Renal cortex interstitium (tissue), 11 donors: Measurements from ENCODE around the gene CREB5. TPM values are rescaled to one million over a fixed set of nuclear protein-coding genes. Genes with fewer than 3 reads are reported as not detected.

Source experiments
- DNase-seq, 11 donors: peaks; one replicate each; pipeline ENCODE4 v3.0.0-alpha.2; 2013; ENCODE audit warnings: low read depth in 9 of 11, low spot score in 4 of 11; ENCODE audit errors: extremely low read depth in 1 of 11
- polyA plus RNA-seq, 3 donors: library from polyadenylated mRNA; unstranded; fragments of 120-200 nt; gene quantifications; one replicate each; pipeline ENCODE4 v1.2.1, GENCODE V29; 2013; ENCODE audit not compliant: insufficient read length in 3 of 3

Gene CREB5
- polyA plus RNA-seq, 3 donors = 10.3 to 15.8 (median 11.9) TPM

DNA sequence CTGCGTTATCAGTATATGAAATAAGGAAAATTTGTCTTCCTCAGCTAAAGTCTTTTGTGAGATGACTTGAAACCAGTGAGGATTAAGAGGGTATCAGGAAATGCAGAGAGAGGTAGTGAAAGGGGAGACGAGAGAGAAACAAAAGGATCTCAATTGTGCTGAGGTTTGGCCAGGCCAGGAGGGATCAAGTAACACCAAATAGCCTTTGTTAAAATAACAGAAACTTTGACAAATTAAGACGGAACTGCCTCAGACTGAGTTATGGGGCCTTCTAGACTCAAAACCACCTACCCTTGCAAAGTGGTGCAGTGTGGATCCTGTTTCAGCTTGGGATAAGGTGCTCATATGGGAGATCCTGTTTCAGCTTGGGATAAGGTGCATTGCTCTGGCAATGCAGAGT is 263.1 kb downstream of the CREB5 start:
- DNase-seq = peak in 1 of 11 donors; percentile 24

DNA sequence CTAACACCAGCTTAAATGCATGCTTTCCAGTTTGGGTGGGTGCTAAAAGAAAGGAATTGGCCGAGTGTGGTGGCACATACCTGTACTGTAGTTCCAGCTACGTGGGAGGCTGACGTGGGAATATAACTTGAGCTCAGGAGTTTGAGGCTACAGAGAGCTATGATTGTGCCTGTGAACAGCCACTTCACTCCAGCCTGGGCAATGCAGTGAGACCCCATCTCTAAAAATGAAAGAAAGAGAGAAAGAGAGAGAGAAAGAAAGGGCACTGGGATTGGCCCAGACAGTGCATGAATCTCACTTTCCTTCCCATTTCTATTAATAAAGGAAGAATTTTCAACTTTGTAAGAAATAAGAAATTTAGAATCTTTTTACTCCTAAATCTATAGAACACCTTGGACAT is 265.4 kb downstream of the CREB5 start:
- DNase-seq = no peak

DNA sequence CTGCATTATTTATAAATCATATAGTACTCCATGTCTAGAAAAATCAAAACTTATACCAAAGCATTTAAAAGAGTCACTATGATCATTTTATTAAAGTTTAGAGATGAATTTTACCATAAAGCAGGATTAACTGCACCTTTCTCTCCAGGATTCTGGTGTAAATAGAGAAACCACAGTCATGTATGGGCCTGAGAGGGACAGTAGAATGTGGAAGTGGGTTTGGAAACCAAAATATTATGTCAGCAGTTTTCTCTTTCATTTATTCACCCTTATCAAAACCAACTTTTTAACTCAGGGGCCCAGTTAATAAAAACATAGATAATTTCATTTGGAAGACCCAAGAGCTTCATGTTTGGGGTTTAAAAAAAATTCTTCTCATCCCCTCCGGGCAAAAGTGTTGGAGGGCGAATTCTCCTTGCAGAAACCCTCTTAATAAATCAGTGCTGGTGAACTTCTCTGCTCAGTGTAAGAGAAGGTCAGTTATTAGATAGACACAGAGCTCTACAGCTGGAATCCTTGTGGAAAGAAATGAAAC is 266.2 kb downstream of the CREB5 start:
- DNase-seq = no peak

DNA sequence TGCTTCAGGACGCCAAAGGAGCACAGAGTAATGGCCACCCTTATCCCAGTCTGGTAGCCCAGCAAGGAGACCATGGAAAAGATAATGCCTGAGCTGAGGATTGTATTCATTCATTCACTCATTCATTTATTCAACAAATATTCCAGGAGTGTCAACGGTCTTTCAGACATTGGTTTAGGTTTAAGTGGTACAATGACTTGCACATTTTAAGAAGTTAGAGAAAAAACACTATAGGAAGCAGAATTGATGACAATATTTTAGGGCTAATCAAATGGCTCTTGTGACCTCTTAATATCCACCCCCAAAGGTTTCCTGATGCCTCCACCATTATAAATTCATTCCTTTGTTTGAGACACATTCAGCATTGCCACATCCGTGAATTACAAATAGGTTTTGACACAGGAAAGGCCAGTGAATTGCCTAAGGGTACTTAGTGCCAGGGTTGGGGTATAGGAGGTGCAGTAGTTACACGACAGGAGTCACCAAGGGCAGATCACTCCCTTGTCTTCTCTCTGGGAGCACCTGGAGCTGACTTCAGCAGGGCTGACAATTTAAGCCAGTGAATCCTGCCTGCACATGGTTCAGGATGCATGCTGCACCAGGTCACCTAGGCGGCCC is 269.5 kb downstream of the CREB5 start:
- DNase-seq = no peak

DNA sequence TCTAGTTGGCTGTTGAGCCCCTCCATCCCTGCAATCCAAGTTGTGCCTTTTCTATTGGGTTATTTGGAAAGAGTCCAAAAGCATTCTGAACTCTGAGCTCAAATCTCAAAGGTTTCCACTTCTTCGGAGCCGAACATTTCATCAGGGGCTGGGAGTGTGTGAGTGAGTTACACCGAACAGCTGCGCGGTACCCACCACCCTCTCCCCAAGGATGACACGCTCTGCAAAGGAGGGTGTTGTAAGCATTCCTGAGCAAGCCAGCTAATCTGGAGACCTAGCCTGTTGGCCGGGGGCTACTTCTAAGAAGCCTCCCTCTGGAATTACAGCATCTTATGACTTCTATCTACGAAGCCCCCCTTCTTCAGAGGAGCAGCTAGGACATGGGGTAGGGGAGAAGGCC is 270.5 kb downstream of the CREB5 start:
- no peak for DNase-seq

DNA sequence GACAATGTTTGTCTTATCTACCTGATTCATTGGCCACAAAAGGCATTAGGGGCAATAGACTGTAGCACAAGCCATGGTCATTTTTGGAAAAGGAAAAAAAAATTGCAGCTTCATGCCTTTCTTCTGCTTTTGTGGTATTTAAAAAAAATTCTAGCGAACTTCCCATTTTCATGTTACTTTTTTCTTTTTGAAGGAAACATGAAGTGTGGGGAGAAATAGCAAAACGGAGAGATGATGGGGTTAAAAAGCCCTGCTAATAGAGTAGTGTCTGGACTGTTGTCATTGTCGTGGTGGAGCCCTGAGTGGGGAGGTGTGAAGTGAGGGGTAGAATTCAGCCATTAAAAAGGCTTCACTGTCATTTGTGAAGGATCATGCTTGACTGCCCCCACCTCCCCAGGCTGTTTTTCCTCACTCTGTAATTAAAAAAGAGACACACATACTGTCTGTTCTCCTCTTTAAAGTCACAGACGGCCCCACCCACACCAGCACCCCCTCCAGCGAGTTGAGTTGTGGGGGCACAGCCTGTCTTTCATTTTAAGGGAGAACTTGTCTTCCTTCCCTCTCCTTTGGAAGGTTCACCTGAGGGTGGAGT is 272.4 kb downstream of the CREB5 start:
- DNase-seq = peak in 1 of 11 donors; percentile 25

DNA sequence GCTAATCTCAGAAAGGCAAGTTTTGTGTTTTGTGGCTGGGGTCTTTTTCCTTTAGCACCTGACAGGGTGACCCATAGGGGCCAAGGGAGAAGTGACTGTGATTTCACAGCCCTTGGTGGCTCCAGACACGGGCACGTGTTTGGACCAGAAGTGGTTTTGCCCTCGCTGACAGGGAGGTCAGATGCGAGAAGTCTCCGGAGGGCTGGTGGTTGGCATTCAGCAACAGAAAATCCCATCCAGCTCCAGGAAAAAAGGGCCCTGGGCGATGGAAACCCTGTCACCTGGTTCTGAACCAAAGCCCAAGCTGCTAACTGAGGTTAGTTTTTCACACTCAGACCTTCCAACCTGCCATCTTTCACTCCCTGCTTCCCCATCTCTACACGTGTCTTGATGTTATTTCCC is 272.9 kb downstream of the CREB5 start:
- no peak for DNase-seq

DNA sequence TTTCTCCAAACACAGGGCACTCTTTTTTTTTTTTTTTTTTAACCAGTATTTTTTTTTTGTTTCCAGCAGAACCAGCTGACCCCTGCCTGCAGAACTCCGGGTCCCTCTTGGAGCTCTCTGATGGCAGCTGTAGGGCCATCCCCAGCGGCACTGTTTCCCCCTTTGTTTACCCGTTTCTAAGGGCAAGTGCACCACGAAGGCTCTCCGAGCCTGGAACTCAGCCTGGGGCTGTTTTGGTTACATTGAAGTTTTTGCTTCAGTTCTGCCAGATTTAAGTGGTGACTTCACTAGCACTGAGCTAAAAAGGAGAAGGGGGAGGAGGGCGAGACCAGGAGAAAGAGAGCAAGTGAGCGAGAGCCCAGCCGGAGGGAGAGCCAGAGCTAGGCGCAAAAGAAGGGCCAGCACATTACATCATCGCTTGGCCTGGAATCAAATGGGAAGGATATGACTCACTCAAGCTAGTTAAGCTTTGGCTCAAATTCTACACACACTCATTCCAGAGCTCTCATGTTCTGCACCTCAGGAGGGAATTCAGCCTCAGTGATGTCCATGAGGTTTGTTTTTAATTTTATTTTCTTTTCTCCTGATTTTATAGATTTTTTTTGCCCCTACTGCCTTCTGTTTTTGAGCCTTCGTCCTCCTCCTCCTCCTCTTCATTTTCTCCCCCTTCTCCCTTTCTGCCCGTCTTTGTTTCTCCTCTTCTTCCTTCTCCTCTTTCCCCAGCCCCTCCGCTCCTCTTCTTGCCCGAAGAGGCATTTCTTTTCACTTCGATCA is 273.5 kb downstream of the CREB5 start:
- DNase-seq = peak; percentile 82 to 96 (median 89)

DNA sequence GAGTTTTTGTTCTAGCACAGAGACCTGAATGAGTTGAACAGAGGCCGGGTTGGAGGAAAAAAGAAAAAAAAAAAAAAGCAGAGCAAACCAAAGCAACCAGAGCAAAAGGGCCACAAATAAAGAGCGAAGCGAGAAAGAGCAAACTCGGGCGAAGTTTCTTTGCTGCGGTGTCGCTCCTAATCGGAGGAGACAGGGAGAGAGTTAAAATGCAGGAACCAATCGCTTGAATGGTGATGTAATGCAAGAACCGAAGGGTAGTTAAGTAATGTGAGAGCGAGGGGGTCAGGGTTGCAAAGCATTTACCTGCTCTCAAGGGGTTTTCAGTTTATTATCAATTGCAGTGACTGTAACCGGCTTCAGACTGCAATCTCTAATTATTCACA is 274.1 kb downstream of the CREB5 start:
- DNase-seq = peak in 3 of 11 donors; percentile 29 to 56 (median 45)

DNA sequence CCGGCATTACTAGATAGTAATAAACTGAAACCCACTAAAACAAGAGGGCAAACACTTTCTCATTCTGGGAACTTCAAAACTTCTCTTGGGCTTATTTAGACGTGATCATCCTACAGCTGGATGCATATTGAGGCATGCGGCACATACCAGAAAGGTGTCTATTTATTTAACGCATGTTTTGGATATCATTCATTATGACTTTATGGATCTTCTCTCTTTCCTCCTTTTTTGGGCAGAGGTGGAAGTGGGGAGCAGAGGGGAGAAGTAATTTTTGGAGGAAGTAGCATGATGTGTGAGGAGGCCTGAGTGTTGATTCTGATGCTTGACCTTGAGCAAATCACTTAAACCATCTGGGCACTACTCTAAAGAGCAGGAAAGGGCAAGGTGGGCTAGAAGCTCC is 275.2 kb downstream of the CREB5 start:
- no peak for DNase-seq

DNA sequence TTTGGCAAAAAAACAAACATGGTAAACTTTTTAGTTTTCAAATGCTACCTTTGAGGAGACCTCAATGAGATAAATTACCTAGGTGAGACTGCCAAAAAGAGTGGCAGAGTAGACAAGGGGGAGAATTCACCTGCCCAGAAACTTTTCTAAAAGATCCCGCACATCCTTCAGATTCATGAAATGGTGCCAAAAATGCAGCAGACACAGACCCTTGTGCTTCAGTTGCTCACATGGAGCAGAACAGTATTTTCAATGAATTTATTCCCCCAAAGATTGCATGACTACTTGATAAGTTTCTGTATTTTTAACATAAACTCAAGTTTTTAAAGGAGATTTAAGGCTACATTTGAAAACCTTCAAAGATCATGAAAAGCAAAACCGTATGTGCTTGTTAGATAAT is 275.9 kb downstream of the CREB5 start:
- DNase-seq = no peak

DNA sequence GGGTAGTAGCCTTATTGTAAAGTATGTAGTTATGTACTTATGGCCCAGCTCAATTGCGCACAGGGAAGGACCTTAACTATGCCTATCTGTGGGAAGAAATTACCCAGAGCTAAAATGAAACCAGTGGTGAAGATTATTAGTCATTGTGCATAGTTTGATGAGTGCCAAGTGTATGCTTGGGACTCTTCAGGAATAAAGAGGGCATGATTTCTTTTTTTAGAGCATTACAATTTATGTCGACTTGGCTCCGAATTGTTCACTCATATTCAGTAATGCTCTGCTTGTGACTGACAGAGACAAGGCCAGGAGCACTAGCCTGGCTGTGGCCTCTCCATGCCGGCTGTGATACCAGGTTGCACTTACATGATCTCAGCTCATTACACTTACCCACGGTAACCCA is 276.3 kb downstream of the CREB5 start:
- no peak for DNase-seq

DNA sequence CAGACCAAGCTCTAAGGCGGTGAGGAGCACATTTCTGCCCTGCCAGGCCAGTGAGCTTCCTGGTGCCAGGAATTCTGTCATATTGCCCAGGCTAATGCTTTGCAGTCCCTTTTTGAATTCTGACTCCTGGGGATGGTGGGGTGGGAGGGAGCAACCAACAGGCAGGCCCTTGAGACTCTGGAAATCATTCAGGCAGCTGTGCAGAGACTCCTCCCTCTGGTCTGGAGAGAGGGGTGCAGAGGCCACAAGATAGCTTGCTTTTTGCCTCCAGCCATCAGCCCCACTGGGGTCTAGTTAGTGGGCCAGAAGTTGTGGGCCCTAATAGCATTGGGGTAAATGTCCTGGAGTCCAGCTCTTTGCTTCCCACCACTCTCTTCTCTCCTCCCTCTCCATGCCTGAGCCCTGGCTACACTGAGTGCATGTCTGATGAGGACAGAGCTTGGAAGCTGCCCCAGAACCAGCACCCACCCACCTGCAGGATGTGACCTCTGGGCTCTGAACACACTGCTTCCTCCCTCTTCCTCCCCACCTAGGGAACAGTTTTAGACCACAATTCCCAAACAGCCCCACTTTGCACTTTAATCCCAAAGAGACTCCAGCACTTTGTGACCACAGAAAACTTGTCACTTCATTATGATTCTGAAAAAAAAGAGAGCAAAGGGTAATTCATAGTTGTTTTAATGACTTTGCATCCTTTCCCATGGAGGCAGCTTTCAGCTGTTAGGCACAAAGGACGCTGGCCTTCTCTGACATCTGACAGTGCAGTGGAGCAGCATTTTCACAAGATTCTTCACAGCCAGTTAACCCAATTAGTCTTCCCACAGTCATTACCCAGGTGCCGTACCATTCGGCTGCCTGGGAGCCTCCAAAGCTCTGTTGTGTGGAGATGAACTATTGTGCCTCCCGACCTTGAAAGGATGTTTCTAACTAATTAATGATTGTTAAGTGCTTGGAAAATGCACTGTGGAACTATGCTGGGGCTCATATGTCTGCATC is 283.3 kb downstream of the CREB5 start:
- no peak for DNase-seq

DNA sequence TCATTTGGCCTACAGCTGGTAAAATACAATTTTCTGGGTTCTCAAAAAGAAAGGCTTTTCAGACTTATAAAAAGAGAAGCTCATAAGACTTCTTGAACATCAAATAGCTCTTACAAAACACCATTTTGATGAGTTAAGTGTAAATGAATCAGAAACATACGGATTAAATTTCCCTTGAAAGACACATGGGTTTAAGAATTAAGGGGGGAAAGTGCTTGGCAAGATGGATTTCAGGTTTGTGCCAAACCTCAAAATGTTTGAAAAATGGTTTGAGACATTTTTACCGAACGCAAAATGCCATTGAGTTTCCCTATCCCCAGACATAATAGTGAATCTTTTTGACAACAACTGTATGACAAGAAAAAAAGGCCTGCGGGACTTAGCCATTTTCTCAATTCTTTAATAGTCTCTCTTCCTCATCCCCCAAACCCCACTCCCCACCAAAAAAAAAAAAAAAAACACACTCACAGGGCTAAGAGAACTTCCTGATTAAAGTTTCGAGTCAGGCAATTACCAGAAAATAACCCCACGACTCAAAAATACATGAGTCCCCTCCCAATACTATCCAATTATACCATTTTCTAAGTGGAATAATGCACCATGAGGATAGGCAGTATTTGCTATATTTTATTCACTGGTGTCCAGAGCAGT is 285.7 kb downstream of the CREB5 start:
- no peak for DNase-seq

DNA sequence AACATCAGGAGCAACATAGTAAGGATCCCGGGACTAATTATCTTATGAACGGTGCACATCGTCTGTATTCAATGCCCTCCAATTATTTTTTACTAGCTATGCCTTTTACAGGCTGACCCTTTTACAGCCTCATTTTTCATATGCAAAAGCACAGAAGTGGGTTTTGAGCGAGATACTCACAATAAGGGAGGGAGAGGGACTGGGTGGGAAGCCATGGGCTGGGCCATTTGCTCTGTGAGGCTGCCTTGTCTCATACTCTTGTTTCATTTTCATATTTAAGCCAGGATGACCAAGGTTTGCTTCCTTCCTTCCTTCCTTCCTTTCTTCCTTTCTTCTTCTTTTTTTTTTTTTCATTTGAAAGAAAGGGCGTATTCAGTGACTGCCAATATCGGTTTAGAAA is 286.5 kb downstream of the CREB5 start:
- DNase-seq = no peak

DNA sequence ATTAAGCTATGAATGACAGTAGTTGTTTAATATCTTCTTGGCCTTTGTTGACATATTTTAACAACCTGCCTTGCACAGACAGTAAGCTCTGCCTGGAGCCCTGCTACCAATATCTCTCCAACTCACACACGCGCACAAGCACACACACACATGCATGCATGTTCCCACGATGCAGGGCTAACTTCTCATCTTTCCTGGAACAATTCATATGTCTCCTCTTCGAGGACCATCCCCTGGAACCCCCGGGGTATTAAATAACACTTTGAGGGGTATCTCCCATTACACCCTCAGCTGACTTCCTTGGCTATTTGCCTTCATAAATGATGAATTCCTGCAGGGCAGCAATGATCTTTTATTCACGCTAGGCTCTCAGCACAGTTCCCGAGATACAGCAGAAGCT is 287.8 kb downstream of the CREB5 start:
- no peak for DNase-seq

DNA sequence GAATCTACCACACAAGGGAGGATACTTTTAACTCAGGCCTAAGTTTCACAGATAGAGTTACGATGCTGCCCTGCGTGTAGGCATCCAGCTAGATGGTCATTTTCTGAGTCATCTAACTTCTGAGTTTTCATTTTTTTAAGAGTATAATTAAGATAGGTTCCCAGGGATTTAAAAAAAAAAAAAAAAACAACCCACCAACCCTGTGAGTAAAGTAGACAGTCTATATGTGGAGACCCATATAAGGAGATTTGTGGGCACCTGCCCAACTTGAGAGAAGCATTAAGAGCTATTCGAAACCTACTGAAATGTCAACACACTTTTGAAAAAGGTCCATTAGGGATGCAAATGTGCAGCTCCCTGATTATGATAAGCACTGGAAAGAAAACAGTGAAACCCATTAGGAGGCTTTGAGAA is 288.5 kb downstream of the CREB5 start:
- no peak for DNase-seq

DNA sequence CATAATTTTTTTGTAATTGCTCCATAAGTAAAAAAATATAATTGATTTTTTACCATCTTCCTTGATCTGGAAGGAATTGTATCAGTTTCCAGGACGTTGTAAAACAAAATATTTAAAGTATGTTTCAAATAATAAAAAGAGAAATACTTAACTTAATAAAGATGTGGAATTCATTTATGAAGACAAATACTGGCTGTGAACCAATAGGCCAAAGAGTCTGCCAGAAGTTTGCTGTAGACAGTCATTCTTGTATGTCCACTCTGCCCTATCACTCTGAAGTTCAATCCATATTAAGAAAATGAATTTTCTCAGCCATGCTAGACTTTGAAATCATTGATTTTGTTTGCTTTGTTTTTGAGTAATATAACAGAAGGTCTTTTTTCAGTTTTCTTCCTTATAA is 289.4 kb downstream of the CREB5 start:
- DNase-seq = no peak

DNA sequence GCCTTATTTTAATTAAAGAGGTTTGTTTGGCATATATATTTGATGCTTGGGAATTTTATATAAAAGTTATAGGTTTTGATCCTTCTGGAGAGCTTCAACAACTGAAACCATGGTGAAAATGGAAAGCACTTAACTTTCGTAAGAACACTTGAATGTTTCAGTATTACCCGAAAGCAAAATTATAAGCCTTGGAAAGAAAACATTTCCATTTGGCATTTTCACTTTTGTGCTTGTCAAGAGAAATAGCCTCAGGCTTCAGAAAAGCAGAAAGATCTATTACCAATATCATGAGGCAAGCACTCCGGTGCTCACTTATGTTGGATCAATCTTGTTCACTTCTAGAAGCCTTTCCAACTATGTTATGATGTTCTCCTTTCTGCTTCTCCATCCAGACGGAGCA is 289.9 kb downstream of the CREB5 start:
- no peak for DNase-seq
